GM12875 (cell line): Measurements from ENCODE around the gene CDH4.

Experiments used
- H3K4me3 ChIP-seq: one replicate; pipeline ENCODE4 v1.5.1; 2011; ENCODE audit warnings: low read depth, low read length, control low read depth
- CTCF ChIP-seq: IDR thresholded peaks from 2 replicates; pipeline ENCODE4 v1.5.1; 2011; ENCODE audit warnings: low read depth, mild to moderate bottlenecking, control low read depth, inconsistent platforms, low read length, moderate library complexity, borderline replicate concordance; ENCODE audit not compliant: insufficient read depth

CDH4 gene

GRCh38 chr20:61638802-61639585 is 386.9 kb downstream of the CDH4 start:
- TF ChIP-seq CTCF, result no peak
- no peak overlapping the region for H3K4me3 ChIP-seq

- no peak for TF ChIP-seq CTCF
- H3K4me3 ChIP-seq, result no peak overlapping the region
Measured at GRCh38 chr20:61640131-61640870, 388.2 kb downstream of the CDH4 start.

GRCh38 chr20:61640871-61641245 is 388.8 kb downstream of the CDH4 start:
- H3K4me3 ChIP-seq, result no peak overlapping the region
- TF ChIP-seq CTCF, result no peak

GRCh38 chr20:61643656-61644377 is 391.8 kb downstream of the CDH4 start:
- no peak overlapping the region for H3K4me3 ChIP-seq
- TF ChIP-seq CTCF, result no peak

GRCh38 chr20:61644378-61645076 is 392.5 kb downstream of the CDH4 start:
- no peak overlapping the region for H3K4me3 ChIP-seq

GRCh38 chr20:61645732-61646131 is 393.7 kb downstream of the CDH4 start:
- H3K4me3 ChIP-seq, result no peak overlapping the region
- no peak for TF ChIP-seq CTCF

More at GRCh38 chr20:61644378-61645076, 392.5 kb downstream of the CDH4 start:
- TF ChIP-seq CTCF, result no peak
